Peyer's patch (tissue), 4 donors: ENCODE measurements around the gene SPATA2L.

Source experiments
- CTCF ChIP-seq, 6 experiments: fragments of 450-650 bp in 4 of 6; fragments of 200-600 bp in 2 of 6; sonication (generic) in 1 of 6; IDR thresholded peaks; one replicate each; pipeline ENCODE4 v1.5.1; 2017 to 2019; ENCODE audit warnings: antibody characterized with exemption in 6 of 6, mild to moderate bottlenecking in 3 of 6, moderate library complexity in 1 of 6
- POLR2A ChIP-seq, 2 donors: fragments of 450-650 bp; IDR thresholded peaks; one replicate each; pipeline ENCODE4 v1.5.1; 2017; ENCODE audit warnings: antibody characterized with exemption in 2 of 2, mild to moderate bottlenecking in 2 of 2, moderate library complexity in 2 of 2

DNA sequence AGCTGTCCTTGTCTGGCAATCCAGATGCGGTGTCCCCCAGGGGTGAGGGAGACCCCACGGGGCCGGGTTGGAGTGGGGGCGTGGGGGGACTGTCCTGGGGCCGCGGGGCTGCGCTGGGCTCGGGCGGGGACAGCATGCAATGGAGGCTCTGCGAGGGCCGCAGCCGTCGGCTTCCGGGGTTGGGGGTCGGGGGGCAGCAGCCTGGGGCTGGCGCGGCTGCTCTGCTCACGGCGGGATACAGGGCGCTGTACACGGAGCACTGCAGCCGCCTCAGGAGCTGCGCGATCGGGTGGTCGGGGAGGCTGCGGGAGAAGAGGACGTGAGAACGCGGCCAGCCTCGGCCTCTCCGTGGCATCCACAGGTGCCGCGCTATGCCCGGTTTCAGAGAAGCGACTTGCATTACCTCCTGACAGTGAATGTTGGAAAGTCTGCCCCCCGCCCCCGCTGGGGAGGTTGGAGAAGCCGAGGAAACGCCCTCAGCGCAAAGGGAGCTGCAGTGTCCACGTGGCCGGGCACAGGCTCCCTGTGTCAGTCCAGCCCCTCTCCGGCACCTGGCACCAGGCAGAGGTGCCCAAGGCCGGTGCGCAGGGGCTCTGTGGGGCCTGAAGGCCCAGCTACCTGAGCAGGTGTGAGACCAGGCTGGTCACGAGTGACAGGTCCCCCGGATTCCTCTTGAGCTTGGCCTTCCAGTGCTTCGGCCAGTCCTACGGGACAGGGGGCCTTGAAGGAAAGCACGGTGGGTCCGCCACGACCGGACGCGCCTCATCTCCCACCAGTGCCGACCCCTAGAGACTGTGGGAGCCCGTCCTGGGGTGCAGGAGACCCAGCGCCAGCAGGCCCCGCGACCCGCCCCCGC, 9.4 kb upstream of the SPATA2L start:
- no peak for TF ChIP-seq CTCF (IDR thresholded peaks at IDR 0.05)
- TF ChIP-seq POLR2A (IDR thresholded peaks at IDR 0.05), result no peak
